PFSK-1 (cell line): ENCODE results near the gene MAIP1.

ENCODE experiments used
- FOXP2 ChIP-seq: optimal IDR thresholded peaks from 2 replicates; pipeline ENCODE3; 2011; ENCODE audit warnings: borderline replicate concordance, control low read depth, inconsistent platforms; ENCODE audit not compliant: insufficient read depth; ENCODE audit errors: extremely low read length, extremely low read depth
- POLR2AphosphoS5 ChIP-seq: IDR thresholded peaks from 2 replicates; pipeline ENCODE4 v1.6.1; 2012; ENCODE audit warnings: low read depth, mild to moderate bottlenecking, control low read depth, low read length, moderate library complexity
- REST ChIP-seq, 2 experiments: IDR thresholded peaks; 2 replicates each; pipeline versions ENCODE4 v1.6.1 to v1.8.0; 2011 to 2012; ENCODE audit warnings: low read depth in 2 of 2, low read length in 2 of 2, control low read depth in 1 of 2, inconsistent platforms in 1 of 2, mild to moderate bottlenecking in 1 of 2, moderate library complexity in 1 of 2; ENCODE audit not compliant: insufficient read depth in 1 of 2
- SIN3A ChIP-seq: IDR thresholded peaks from 2 replicates; pipeline ENCODE4 v1.6.1; 2012; ENCODE audit warnings: mild to moderate bottlenecking, low read length, moderate library complexity, borderline replicate concordance; ENCODE audit not compliant: insufficient read depth
- TAF1 ChIP-seq: IDR thresholded peaks from 2 replicates; pipeline ENCODE4 v1.6.1; 2012; ENCODE audit warnings: low read length, control low read depth, borderline replicate concordance; ENCODE audit not compliant: insufficient read depth

GRCh38 chr2:199987586-199987985 lies 32.2 kb downstream of the MAIP1 start:
- TF ChIP-seq POLR2AphosphoS5 (no peak), REST (IDR thresholded peaks at IDR 0.05; ENCODE audit: insufficient read depth in 1 of 2, low read depth in 2 of 2, low read length in 2 of 2) (no peak), TAF1 (no peak), SIN3A (no peak), FOXP2 (no peak)
